ENCODE measurements around the gene RCE1. TPM values are rescaled to one million over a fixed set of nuclear protein-coding genes. Genes with fewer than 3 reads are reported as not detected.

The RCE1 gene
- total RNA-seq, 1 donor from 2014 or later: 21.2 TPM

DNA sequence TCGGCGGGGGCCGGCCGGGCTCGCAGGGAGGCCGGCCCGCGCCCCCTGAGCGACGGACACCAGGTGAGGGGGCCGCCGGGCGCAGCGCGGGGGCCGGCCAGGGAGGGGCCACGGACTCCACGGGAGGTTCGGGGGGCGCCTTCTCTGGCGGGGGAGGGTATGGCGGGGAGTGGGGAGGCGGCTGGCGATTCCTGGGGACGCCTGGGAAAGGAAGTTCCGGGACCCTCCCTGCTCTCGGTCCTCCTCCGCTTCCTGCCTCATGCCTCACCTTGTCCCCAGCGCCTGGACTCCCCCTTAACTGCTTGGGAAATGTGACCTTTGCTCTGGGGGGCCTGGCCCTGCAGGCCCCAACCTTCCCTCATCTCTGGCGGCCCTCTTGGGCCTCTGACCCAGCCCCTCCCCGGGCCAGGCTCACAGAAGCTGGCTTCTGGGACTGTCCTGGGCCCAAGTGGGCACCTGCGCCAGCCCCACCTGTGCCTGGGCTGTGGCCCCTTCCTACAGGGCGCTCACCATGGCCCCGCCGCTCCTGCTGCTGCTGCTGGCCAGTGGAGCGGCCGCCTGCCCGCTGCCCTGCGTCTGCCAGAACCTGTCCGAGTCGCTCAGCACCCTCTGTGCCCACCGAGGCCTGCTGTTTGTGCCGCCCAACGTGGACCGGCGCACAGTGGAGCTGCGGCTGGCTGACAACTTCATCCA, 14.1 kb downstream of the RCE1 start:
- no peak for DNase-seq (ENCODE audit: low spot score)

DNA sequence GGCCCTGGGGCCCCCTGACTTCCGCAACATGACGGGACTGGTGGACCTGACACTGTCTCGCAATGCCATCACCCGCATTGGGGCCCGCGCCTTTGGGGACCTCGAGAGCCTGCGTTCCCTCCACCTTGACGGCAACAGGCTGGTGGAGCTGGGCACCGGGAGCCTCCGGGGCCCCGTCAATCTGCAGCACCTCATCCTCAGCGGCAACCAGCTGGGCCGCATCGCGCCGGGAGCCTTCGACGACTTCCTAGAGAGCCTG, 14.6 kb downstream of the RCE1 start:
- DNase-seq (ENCODE audit: low spot score): no peak

DNA sequence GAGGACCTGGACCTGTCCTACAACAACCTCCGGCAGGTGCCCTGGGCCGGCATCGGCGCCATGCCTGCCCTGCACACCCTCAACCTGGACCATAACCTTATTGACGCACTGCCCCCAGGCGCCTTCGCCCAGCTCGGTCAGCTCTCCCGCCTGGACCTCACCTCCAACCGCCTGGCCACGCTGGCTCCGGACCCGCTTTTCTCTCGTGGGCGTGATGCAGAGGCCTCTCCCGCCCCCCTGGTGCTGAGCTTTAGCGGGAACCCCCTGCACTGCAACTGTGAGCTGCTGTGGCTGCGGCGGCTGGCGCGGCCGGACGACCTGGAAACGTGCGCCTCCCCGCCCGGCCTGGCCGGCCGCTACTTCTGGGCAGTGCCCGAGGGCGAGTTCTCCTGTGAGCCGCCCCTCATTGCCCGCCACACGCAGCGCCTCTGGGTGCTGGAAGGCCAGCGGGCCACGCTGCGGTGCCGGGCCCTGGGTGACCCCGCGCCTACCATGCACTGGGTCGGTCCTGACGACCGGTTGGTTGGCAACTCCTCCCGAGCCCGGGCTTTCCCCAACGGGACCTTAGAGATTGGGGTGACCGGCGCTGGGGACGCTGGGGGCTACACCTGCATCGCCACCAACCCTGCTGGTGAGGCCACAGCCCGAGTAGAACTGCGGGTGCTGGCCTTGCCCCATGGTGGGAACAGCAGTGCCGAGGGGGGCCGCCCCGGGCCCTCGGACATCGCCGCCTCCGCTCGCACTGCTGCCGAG, 15.1 kb downstream of the RCE1 start:
- DNase-seq (ENCODE audit: low spot score): no peak

DNA sequence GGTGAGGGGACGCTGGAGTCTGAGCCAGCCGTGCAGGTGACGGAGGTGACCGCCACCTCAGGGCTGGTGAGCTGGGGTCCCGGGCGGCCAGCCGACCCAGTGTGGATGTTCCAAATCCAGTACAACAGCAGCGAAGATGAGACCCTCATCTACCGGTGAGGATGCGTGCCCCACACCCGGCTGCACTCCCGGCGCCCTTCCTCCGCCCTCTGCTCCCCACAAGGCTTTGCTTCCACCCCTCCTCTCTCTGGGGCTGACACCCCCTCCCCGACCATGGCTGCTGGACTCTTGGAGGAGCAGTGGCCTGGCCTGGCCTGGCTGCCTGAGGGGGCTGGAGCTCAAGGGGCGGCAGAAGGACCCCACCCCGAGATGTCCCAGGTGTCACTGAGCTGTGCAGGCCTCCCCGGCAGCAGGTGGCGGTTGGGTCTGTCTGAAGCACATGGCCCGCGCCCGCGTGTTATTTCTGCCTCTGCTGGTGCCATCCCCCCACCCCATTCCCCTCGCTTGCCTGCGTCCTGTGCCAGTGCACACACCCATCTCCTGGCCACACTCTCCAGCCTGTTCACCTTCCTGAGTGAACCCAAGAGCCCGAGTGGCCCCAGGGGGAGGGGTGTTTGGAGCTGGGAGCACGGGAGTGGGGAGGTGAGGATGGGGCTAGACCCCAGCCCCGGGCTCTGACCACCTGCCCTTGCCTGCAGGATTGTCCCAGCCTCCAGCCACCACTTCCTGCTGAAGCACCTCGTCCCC, 15.9 kb downstream of the RCE1 start:
- DNase-seq (ENCODE audit: low spot score): no peak

DNA sequence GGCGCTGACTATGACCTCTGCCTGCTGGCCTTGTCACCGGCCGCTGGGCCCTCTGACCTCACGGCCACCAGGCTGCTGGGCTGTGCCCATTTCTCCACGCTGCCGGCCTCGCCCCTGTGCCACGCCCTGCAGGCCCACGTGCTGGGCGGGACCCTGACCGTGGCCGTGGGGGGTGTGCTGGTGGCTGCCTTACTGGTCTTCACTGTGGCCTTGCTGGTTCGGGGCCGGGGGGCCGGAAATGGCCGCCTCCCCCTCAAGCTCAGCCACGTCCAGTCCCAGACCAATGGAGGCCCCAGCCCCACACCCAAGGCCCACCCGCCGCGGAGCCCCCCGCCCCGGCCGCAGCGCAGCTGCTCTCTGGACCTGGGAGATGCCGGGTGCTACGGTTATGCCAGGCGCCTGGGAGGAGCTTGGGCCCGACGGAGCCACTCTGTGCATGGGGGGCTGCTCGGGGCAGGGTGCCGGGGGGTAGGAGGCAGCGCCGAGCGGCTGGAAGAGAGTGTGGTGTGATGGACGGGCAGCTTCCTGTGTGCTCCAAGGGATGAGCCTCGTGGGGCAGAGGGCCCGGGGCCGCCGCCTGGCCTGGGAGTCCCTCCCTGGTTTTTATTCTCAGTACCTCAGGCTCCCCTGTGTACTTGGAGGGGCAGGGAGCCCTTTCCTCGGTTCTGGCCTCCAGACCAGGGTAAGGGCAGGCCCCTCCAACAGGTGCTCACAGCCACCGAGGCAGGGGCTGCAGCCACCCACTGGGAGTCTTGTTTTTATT, 16.6 kb downstream of the RCE1 start:
- no peak for DNase-seq (ENCODE audit: low spot score)

DNA sequence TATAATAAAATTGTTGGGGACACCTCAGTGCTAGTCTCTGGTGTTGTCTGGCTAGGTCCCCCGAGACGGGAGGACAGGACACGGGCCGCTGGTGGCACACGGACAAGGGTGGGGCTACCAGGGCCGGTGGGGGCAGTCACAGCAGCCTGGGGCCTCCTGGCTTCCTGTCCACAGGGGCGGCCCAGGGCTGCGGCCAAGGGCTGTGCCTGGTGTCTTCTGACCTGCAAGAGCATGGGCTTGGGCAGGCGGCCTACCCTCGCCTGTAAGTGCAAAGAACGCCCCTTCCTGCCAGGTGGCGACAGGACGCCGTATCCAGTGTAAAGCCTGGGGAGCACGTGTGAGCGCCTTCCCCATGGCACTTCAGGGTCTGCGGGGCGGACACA, 17.2 kb downstream of the RCE1 start:
- no peak for DNase-seq (ENCODE audit: low spot score)

DNA sequence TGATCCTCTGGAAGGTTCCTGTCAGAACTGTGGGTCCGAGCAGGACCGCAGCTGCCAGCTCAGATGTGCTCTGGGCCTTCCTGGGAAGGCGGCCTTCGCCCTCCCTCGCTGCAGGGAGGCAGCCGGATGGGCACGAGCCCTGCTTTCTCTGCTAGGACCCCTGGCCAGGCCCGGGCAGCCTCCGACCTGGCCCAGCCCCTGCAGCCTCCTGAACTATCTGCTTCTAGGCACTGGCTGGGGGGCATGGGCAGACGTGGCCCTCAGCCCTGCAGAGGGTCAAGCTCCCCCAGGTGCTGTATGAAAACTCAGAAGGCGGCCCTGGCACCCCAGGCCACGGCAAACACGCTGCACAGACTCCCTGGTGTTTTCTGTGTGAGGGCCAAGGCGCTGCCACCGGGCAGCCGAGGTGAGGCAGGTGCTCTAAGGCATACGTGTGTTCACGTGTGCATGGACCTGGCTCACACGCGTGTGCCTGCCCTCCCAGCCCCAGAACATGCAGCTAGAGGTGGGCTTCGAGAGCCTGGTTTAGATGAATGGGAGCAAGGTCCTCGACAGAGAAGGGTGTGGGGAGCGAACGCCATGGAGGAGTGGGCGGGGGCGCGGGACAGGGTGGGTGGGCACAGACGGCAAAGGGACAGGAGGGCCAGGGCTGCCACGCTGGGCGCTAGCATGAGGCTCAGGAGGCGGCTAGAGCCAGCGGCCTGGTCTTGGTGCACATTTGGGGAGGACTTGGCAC, 18.0 kb downstream of the RCE1 start:
- DNase-seq (ENCODE audit: low spot score): no peak

DNA sequence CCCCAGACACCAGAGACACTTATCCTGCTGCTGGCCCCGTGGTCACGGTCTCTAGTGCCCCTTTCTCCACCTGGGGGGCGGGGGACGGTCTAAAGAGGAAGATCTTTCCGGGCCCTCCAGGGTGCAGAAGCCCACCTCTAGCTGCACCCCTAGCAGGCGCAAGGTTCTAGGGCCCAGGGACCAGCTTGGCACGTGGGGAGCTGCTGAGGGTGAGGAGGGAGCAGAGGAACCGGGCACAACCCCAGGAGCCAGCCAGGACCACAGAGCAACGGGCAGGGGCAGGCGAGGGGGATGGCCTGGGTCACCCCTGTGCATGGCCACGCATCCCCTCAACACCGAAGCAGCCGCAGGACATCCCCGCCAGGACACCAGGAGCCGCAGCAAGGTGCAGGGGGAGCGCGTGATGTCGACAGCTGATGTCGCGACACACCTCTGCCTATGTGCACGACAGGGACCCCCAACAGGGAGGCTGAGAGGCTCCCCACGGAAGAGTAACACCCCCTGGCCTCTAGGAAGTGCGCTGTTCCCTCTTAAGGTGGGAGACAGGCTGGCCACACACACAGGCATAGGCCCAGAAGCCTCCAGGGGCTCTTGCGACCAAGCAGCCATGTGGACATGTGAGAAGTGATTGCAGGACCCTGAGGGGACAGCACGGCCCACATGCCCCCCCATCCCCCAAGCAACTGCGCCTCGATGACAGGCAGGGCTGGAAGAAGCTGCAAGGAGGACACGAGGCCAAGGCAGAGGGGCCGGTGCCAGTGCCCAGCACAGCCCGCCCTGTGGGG, 18.7 kb downstream of the RCE1 start:
- no peak for DNase-seq (ENCODE audit: low spot score)

DNA sequence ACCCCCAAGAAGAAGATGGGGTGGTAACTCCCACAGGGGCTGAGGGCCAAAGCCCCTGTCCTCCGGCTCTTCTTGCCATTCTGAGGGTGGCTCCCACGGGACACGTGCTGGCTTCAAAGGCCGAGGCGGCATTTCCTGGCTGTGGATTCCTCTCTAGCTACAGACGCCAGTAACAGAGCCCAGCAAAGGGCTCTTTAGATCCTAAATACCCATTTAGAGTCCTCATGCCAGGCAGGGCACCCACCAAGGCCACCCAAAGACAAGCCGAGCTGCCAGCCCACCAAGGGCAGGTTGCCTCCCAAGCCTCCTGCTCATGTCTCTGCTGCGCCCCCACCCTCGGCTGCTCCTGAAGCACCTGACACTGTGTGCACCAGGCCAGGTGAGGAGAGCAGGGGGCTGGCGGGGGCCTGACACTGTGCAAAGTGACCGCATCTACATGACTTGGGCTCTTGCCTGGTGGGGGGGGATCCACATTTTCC, 19.4 kb downstream of the RCE1 start:
- DNase-seq (ENCODE audit: low spot score): no peak

DNA sequence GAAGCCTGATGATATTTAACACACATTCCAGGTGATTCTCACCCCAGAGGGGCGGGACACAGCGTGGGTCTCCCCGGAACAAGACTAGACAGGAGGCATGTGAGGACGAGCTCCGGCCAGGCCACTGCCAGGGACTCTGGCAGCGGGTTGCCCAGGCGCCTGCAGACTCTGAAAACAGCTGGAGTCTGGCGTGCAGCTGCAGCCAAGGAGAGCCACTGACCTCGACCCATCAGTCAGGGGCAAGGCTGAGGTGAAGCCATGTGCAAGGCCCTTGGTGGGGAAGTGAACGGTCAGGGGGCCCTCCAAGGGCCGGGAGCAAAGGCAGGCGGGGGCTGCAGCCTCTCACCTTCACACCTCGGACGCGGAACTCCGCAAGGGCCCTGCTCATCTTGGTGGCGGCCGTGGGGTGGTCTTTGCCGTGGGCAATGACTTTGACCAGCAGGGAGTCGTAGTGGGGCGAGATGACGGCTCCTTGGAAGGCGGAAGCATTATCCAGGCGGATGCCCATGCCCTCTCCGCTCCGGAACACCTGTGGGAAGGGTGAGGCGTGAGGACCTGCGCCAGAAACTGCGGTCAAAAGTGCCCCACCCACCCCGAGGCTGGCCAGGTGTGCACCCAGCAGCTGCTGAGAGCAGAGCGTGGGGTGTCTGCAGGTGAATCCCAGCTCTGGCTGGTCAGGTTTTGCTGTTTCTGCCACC, 20.3 kb downstream of the RCE1 start:
- no peak for DNase-seq (ENCODE audit: low spot score)

DNA sequence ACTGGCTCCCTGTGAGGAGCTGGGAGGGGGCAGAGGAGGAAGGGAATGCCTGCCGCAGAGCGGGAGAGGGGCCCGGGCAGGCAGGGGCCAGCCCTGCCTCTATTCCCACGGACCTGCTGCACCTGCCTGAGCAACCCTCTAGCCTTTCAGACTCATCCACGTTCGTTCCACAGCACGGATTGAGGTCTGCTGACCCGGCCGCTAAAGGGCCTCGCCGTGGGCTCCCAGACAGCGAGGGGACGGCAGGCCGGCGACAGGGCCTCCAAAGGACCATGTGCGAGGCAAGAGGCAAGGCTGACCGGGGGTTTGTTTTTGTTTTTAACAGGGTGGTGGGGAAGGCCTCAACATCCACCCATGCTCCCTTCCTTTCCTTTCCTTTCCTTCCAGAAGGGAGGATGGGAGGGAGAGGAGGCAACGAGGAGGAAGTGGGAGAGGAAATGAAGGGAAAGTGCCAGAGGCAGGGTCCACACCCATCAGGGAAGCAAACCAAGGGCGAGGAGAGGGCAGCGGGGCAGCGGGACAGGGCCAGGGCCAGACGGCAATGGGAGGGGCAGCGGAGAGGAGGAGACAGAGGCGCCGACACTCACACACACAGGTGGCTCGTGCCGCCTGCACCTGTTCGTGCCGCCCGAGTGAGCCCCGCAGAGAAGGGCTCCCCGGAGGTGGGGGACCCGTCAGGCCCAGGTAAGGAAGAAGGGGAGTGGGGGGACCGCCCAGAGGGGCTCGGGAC, 21.1 kb downstream of the RCE1 start:
- DNase-seq (ENCODE audit: low spot score): no peak

DNA sequence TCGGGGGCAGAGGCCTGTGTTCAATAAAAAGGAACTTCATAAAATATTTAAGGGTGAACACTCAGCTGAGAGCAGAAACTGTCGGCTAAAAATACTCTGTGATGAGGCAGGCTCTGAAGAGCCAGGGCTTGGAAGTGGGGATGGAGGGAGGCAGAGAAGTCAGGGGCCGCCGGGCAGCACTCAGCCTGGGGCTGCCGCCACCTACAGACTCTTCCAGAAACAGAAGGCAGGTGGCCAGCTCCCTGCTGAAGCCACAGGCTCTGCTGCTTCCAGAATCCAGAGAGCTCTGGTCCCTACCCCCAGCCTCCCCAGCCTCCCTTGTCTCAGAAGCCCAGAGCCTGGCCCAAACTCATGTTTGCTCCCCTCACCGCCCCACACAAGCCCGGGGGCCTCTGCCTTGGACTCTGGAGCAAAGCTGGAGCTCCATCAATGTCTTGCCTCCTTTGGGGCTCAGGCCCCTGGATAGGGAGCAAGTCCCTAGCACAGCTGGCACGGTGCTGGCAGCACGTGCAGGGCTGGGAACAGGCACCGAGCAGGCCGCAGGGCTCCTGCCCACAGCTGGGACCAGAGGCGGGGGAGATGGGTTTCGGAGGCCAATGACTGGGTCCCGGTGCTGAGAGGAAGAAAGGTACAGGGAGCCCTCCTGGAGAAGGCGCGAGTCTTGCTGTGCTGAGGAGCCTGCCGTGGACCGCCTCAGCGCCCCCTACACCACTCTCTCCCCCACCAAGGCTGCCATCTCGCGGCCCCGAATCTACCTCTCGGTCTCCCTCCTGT, 21.9 kb downstream of the RCE1 start:
- DNase-seq (ENCODE audit: low spot score): no peak

DNA sequence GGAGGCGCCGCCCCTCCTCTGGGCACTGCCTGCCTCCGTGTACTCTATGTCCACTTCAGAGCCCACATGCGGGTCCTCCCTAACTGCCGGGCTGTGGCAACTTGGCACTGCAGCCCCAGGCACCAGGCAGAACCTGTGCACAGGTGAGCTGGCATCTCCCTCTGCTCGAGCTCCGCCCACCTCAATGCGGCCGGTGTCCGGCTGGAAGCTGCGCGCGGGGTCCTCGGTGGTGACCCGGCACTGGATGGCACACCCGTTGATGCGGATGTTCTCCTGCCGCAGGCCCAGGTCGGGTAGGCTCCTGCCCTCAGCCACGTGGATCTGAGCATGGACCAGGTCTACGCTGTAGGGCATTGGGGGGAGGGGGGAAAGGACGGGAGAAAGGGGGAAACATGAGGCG, 22.8 kb downstream of the RCE1 start:
- DNase-seq (ENCODE audit: low spot score): no peak

DNA sequence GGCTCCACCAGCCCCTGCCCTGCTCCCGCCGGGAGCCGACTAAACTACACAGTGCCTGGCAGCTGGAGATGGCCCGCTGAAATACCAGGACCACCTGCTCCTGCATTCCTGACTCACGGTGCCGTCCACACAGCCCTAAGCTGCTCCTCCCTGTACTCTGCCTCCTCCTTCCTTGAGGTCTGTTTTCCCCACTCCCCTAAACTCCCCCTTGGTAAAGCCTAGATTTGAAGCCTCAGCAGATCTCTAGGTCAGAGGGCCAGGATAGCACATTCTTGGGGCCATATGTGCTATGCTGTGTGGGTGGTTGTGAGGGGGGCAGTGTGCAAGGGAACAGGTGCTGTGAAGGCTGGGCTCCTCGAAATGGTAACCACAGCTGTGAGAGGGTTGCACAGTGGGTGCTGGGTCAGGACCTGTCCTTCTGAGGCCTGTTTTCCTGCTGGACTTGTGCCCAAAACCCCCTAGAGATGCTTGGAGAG, 23.3 kb downstream of the RCE1 start:
- DNase-seq (ENCODE audit: low spot score): no peak

DNA sequence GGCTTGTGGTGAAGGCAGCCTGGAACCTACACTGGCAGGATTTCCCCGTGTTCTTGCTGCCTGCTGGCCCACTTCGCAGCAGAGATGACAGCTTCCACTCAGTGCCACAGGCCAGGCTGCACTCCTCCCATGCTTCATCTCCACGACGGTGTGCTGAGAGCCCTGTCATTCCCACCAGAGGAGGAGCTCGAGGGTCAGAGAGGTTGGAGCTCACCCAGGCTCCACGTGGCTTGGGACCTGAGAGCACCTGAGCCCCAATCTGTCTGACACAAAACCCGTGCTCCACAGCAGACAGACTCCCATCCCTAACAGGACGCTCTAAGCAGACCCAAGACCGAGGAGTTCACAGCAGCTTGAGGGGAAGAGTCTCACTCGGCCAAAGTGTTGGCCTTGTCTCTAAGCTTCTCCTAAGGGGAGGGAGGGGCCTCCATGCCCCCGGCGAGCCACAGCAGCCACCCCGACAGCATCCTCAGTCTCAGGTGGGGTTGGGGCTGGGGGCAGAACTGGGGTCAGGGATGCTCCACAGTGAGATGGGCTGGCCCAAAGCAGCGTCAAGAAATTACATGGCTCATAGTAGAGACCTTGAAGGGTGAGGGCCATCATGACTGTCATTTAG, 24.3 kb downstream of the RCE1 start:
- no peak for DNase-seq (ENCODE audit: low spot score)

DNA sequence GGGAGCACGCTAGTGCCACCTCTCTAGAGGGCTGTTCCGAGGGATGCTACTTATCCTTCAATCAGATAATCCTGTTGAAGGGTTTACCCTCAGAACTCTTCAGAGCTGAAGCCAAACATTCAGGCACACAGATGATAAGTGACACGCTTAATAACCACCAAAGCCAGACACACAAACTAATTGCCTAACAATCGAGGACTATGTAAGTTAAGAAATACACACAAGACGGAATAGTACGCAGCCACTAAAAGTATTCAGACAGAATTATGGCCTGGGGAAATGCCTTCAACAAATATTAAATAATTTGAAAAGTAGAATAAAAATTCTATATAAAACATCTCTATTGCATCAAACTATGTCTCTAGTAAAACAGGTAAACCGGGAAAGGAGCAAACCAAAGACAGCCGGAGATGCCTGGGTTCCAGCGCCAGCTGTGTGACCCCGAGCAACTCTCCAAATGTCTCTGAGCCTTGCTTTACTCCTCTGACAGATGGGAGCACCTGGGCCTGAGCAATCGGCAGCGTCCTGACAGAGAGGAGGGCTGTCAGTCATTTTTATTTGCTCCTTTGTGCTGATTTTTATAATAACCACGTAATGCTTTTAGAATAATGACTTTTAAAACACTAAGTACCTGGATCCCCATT, 25.0 kb downstream of the RCE1 start:
- no peak for DNase-seq (ENCODE audit: low spot score)

DNA sequence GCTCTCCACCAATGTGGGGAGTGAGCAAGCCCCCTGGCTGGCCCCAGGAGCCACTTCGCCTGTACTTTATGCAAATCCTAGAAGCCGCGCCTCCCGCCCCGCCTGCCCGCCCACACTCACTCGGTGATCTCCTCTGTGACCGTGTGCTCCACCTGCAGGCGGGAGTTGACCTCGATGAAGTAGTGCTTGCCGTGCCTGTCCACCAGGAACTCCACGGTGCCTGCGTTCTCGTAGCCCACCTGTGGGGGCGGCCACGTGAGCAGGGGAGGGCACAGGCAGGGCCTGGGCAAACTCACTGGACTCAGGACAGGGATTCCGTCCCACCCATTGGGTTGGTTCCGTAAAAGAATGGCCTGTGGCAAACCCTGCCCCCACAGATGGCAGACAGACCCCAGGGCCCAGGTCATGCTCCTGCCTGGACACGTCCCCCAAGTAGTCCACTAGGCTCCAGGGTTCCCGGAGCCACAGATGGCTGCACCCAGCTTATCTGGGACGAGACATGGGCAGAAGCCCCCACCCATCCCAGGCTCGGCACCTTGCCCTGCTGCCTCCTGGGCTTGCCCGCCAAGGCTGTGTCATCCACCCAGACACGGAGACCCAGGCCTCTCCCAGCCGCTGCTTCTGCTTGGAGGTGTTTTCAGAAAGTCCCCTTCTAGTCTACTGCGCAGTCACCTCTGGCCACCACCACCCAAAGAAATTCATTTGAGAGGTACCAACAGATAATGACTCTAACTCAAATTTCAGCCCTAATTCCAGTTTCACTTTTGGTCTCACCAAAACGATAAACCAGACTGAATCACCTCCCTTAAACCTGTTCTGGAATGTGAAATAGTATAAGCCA, 25.7 kb downstream of the RCE1 start:
- peak; percentile 45 for DNase-seq (ENCODE audit: low spot score)

Data from mucosa of gallbladder (tissue), 1 donor.